Activated CD8-positive, alpha-beta T cell treated with anti-CD3 and anti-CD28 coated beads for 36 hours (primary cell): ENCODE data around the gene CR1L. TPM values are rescaled to one million over a fixed set of nuclear protein-coding genes. Genes with fewer than 3 reads are reported as not detected.
A peak's percentile ranks its signal among the peaks of the same experiment; 100 is the strongest.

Experiments used
- ATAC-seq: fragments of 200-7000 bp; cut with Tn5 transposase; one replicate; pipeline ENCODE4 v1.10.0; 2021; ENCODE audit warnings: mild to moderate bottlenecking, moderate library complexity
- CTCF ChIA-PET: fragments of 350-600 bp; sonication (Branson Sonifier 250); formaldehyde crosslinking; loops from one replicate; lab custom pipeline; 2021; ENCODE audit warnings: antibody characterized with exemption; lab: Charles Lee
- POLR2A ChIA-PET: fragments of 350-600 bp; sonication (Branson Sonifier 250); formaldehyde crosslinking; loops from one replicate; lab custom pipeline; 2021; ENCODE audit warnings: antibody characterized with exemption; lab: Charles Lee
- DNase-seq: peaks from one replicate; pipeline ENCODE4 v3.0.0-alpha.2; 2020
- H3K27ac Mint-ChIP-seq: one replicate; pipeline ENCODE4 v1.8.0; 2021; ENCODE audit warnings: mild to moderate bottlenecking, mixed read lengths
- H3K27me3 Mint-ChIP-seq: one replicate; pipeline ENCODE4 v1.8.0; 2021; ENCODE audit warnings: mixed read lengths
- H3K36me3 Mint-ChIP-seq: one replicate; pipeline ENCODE4 v1.8.0; 2021; ENCODE audit warnings: low read depth, mixed read lengths
- H3K4me1 Mint-ChIP-seq: one replicate; pipeline ENCODE4 v1.8.0; 2021; ENCODE audit warnings: low read depth, mixed read lengths
- H3K4me3 Mint-ChIP-seq: one replicate; pipeline ENCODE4 v1.8.0; 2021; ENCODE audit warnings: mild to moderate bottlenecking, moderate library complexity, mixed read lengths
- H3K9me3 Mint-ChIP-seq: one replicate; pipeline ENCODE4 v1.8.0; 2021; ENCODE audit warnings: mixed read lengths
- CTCF ChIP-seq: fragments of 200-600 bp; IDR thresholded peaks from one replicate; pipeline ENCODE4 v1.8.0; 2022; ENCODE audit warnings: antibody characterized with exemption, mild to moderate bottlenecking
- intact Hi-C: fragments of 100-400 bp; cut with micrococcal nuclease; formaldehyde crosslinking; loops from one replicate; pipeline ENCODE4 v1.10.0; 2022
- total RNA-seq, 2 experiments: library from RNA; stranded (reverse); gene quantifications; one replicate each; pipeline ENCODE4 v1.2.3, GENCODE V29; 2021

The CR1L gene
- total RNA-seq, result not detected

GRCh38 chr1:207644852-207645634, at the start of gene CR1L:
TSS of gene CR1L (plus strand) at chr1:207645133. CDS start at chr1:207645234, 101 bp downstream.
- Mint-ChIP-seq H3K9me3 (no peaks in the 10 kb centered on the region), H3K4me1 (peaks cover 10% of the 10 kb centered on the region), H3K36me3 (no peaks in the 10 kb centered on the region), H3K27ac (no peak within 1 kb of the TSS), H3K27me3 (peaks cover 15% of the 10 kb centered on the region), H3K4me3 (peak within 1 kb of the TSS; percentile 72)
- ATAC-seq, result peak; percentile 99
- CTCF ChIA-PET, result interaction anchor here (1.2 kb wide), 1 partner anchor 28 kb away, joined by 3 read pairs; no protein-coding TSS in a partner anchor
- POLR2A ChIA-PET, result no interaction called here
- intact Hi-C loops, result no loop called here
- DNase-seq, result peak; percentile 90
- no peak for TF ChIP-seq CTCF

- ATAC-seq (no peak), DNase-seq (no peak)
- ChIA-PET CTCF (interaction anchor here (1.5 kb wide), 3 partner anchors 11 to 104 kb away, joined by 3 read pairs; no protein-coding TSS in a partner anchor), POLR2A (no interaction called here)
- H3K9me3 Mint-ChIP-seq, result no peaks in the 10 kb centered on the region
- no peak overlapping the region for H3K4me3 Mint-ChIP-seq
- no peak overlapping the region for H3K27ac Mint-ChIP-seq
- intact Hi-C loops, result no loop called here
- H3K27me3 Mint-ChIP-seq, result no peaks in the 10 kb centered on the region
- no peak for TF ChIP-seq CTCF
- no peaks in the 10 kb centered on the region for H3K36me3 Mint-ChIP-seq
- H3K4me1 Mint-ChIP-seq, result no peaks in the 10 kb centered on the region
Observed at GRCh38 chr1:207603777-207604176, 41.2 kb upstream of the CR1L start.

GRCh38 chr1:207605444-207606361, 39.2 kb upstream of the CR1L start:
- DNase-seq (no peak), ATAC-seq (no peak)
- H3K4me1 Mint-ChIP-seq, result no peaks in the 10 kb centered on the region
- H3K27me3 Mint-ChIP-seq, result no peaks in the 10 kb centered on the region
- H3K36me3 Mint-ChIP-seq, result no peaks in the 10 kb centered on the region
- intact Hi-C loops, result no loop called here
- no peak for TF ChIP-seq CTCF
- ChIA-PET CTCF (interaction anchor here (1.0 to 2.6 kb wide), 4 partner anchors 10 to 93 kb away, joined by 3 to 8 read pairs (median 3); no protein-coding TSS in a partner anchor), POLR2A (no interaction called here)
- no peak overlapping the region for H3K27ac Mint-ChIP-seq
- H3K4me3 Mint-ChIP-seq, result no peak overlapping the region
- no peaks in the 10 kb centered on the region for H3K9me3 Mint-ChIP-seq

- intact Hi-C loops, result no loop called here
- Mint-ChIP-seq H3K9me3 (no peaks in the 10 kb centered on the region), H3K36me3 (no peaks in the 10 kb centered on the region), H3K4me1 (no peaks in the 10 kb centered on the region), H3K27ac (no peak overlapping the region), H3K27me3 (no peaks in the 10 kb centered on the region), H3K4me3 (no peak overlapping the region)
- ChIA-PET POLR2A (interaction anchor here (0.6 kb wide), 1 partner anchor 719 kb away, joined by 3 read pairs; no protein-coding TSS in a partner anchor), CTCF (interaction anchor here (2.6 kb wide), 1 partner anchor 92 kb away, joined by 8 read pairs; no protein-coding TSS in a partner anchor)
- no peak for TF ChIP-seq CTCF
- DNase-seq (no peak), ATAC-seq (no peak)
Observed at GRCh38 chr1:207606362-207606755, 38.6 kb upstream of the CR1L start.
